Heart right ventricle (tissue), 16 donors: ENCODE results near the gene KCNE2. TPM values are rescaled to one million over a fixed set of nuclear protein-coding genes. Genes with fewer than 3 reads are reported as not detected.

Experiments used
- ATAC-seq, 8 donors: fragments of 200-7000 bp; cut with Tn5 transposase; one replicate each; pipeline ENCODE4 v1.9.1; 2020; ENCODE audit warnings: mild to moderate bottlenecking in 8 of 8, moderate library complexity in 8 of 8, moderate number of reproducible peaks in 1 of 8
- DNase-seq, 2 donors: peaks; one replicate each; pipeline ENCODE4 v3.0.0-alpha.2; 2020
- H3K27ac ChIP-seq, 10 donors: fragments of 200-600 bp; sonication (generic) in 2 of 10; one replicate each; pipeline versions ENCODE4 v1.5.0 to v1.8.0; 2020 to 2022; ENCODE audit warnings: mild to moderate bottlenecking in 3 of 10
- H3K27me3 ChIP-seq, 7 donors: fragments of 200-600 bp; one replicate each; pipeline ENCODE4 v1.8.0; 2021 to 2022; ENCODE audit warnings: mild to moderate bottlenecking in 2 of 7
- H3K36me3 ChIP-seq, 9 donors: fragments of 200-600 bp; sonication (generic) in 1 of 9; one replicate each; pipeline versions ENCODE4 v1.5.0 to v1.8.0; 2020 to 2022; ENCODE audit warnings: mild to moderate bottlenecking in 2 of 9
- H3K4me1 ChIP-seq, 9 donors: fragments of 200-600 bp; sonication (generic) in 1 of 9; one replicate each; pipeline versions ENCODE4 v1.5.0 to v1.8.0; 2020 to 2022; ENCODE audit warnings: mild to moderate bottlenecking in 4 of 9
- H3K4me3 ChIP-seq, 10 donors: fragments of 200-600 bp; sonication (generic) in 2 of 10; one replicate each; pipeline versions ENCODE4 v1.5.0 to v1.8.0; 2020 to 2022; ENCODE audit warnings: mild to moderate bottlenecking in 7 of 10, moderate library complexity in 2 of 10
- H3K9me3 ChIP-seq, 11 donors: fragments of 200-600 bp in 10 of 11; sonication (generic) in 2 of 11; one replicate each; pipeline versions ENCODE4 v1.5.0 to v1.8.0; 2013 to 2022; ENCODE audit warnings: mild to moderate bottlenecking in 2 of 11, control low read depth in 1 of 11, moderate library complexity in 1 of 11
- WGBS, 2 donors: extraction: QIAGEN DNeasy Blood & Tissue Kit; methylation state at CpG; one replicate each; pipeline ENCODE4 v1.1.7; 2013; ENCODE audit warnings: inconsistent platforms in 1 of 2; 5-methylcytosine and 5-hydroxymethylcytosine counted together
- intact Hi-C, 10 donors: fragments of 100-400 bp; cut with DNase I; formaldehyde crosslinking; loops; one replicate each; pipeline versions ENCODE4 v1.11.1 to v1.14.2; 2022
- polyA plus RNA-seq, 2 donors: library from polyadenylated mRNA; stranded (reverse); fragments of 200-250 nt; gene quantifications; one replicate each; pipeline ENCODE4 v1.2.3, GENCODE V29; 2013
- total RNA-seq, 10 donors: library from RNA; stranded (reverse); fragmentation: NEBNext Ultra II Directional in 3 of 10; extraction: Animal tissue kit (Norgen Biotek cat#: 25700) in 3 of 10; gene quantifications; one replicate each; pipeline versions ENCODE4 v1.2.1 to v1.2.4, GENCODE V29; 2021 to 2023
- TF ChIP-seq, protein P1 (sequence below), 9 donors: fragments of 200-600 bp; sonication (generic) in 2 of 9; IDR thresholded peaks; one replicate each; pipeline versions ENCODE4 v1.5.0 to v1.8.0; 2021 to 2022; ENCODE audit warnings: antibody characterized with exemption in 9 of 9, mild to moderate bottlenecking in 5 of 9, moderate library complexity in 1 of 9
- donor health status: Arrhythmogenic right ventricular cardiomyopathy.
- donor health status: ischemic (EF 13 %, LVEDD 7.1; RV severe dilation, severe dysfunction).
- donor health status: healthy with polysubstance abuse.
- donor health status: DM: no; HTN: yes; CAD: no.
- donor health status: DM: no; HTN: no; CAD: no.
- donor health status: ischemic (EF 25% LVEDD 6.9; RV normal size, moderate dysfunction).
- donor health status: ischemic (EF 25% LVEDD 5.7; RV mildly dilated, moderate dysfunction).
- donor health status: healthy.
- donor health status: DM: yes; HTN: yes; CAD: no.
- donor health status: Ischemic cardiomyopathy.
- donor health status: ischemic (EF 35%, LVEDD 5.7; RV mildly dilated, moderate dysfunction).
- donor health status: nonischemic (EF 11% LVEDD 7.7; RV severe dilation, severe dysfunction).
- donor health status: DM: yes; HTN: yes; CAD: no.
- donor health status: PGD.
- donor health status: ischemic (EF 29% LVEDD 5.4; RV normal size, mild dysfunction).
- donor health status: nonischemic (EF 23%, LVEDD 6.1; RV moderate dilation, normal function).

KCNE2 gene
- total and polyA plus RNA-seq, 12 donors = 0.04 to 0.73 TPM; not detected in 10

GRCh38 chr21:34331726-34332125 lies 32.1 kb upstream of the KCNE2 start:
- no peak overlapping the region for H3K4me3 ChIP-seq
- H3K4me1 ChIP-seq = peaks cover 0 to 13% (median 4%) of the 10 kb centered on the region in 9 donors
- H3K9me3 ChIP-seq = no peaks in the 10 kb centered on the region
- DNase-seq (no peak), ATAC-seq (no peak)
- H3K36me3 ChIP-seq = no peaks in the 10 kb centered on the region
- intact Hi-C loops = loop anchor here in 1 of 10 donors (10.0 kb wide), 1 partner anchor 387 kb away; no protein-coding TSS in a partner anchor
- H3K27ac ChIP-seq = no peak overlapping the region
- 84 to 85% methylated on average over 5 of the region's 5 CpGs for WGBS, 2 donors
- no peaks in the 10 kb centered on the region for H3K27me3 ChIP-seq
- TF ChIP-seq, protein P1, sequence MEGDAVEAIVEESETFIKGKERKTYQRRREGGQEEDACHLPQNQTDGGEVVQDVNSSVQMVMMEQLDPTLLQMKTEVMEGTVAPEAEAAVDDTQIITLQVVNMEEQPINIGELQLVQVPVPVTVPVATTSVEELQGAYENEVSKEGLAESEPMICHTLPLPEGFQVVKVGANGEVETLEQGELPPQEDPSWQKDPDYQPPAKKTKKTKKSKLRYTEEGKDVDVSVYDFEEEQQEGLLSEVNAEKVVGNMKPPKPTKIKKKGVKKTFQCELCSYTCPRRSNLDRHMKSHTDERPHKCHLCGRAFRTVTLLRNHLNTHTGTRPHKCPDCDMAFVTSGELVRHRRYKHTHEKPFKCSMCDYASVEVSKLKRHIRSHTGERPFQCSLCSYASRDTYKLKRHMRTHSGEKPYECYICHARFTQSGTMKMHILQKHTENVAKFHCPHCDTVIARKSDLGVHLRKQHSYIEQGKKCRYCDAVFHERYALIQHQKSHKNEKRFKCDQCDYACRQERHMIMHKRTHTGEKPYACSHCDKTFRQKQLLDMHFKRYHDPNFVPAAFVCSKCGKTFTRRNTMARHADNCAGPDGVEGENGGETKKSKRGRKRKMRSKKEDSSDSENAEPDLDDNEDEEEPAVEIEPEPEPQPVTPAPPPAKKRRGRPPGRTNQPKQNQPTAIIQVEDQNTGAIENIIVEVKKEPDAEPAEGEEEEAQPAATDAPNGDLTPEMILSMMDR (IDR thresholded peaks at IDR 0.05) = no peak

DNA sequence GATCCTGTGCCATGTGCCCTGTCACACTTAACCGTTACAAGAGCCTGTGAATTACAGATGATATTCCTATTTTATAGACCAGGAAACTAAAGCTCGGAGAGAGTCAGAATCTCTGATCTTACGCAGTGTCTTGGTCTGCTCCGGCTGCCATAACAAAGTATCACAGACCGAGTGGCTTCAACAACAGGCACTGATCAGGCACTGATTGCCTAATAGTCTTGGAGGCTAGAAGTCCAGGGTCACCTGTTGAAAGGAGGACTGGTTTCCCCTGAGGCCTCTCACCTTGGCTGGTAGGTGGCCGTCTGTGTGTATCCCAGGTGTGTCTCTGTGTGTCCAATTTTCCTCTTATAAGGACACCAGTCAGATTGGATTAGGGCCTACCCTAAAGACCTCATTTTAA lies 31.5 kb upstream of the KCNE2 start:
- H3K36me3 ChIP-seq = no peaks in the 10 kb centered on the region
- DNase-seq = no peak
- intact Hi-C loops = loop anchor here in 1 of 10 donors (10.0 kb wide), 1 partner anchor 388 kb away; no protein-coding TSS in a partner anchor
- no peaks in the 10 kb centered on the region for H3K9me3 ChIP-seq
- WGBS, 2 donors = 94 to 96% methylated on average over 6 of the region's 6 CpGs
- TF ChIP-seq, protein P1 (IDR thresholded peaks at IDR 0.05) = no peak
- H3K4me3 ChIP-seq = no peak overlapping the region
- ATAC-seq = no peak
- H3K27me3 ChIP-seq = no peaks in the 10 kb centered on the region
- H3K4me1 ChIP-seq = peaks cover 0 to 19% (median 9%) of the 10 kb centered on the region in 9 donors
- H3K27ac ChIP-seq = no peak overlapping the region

DNA sequence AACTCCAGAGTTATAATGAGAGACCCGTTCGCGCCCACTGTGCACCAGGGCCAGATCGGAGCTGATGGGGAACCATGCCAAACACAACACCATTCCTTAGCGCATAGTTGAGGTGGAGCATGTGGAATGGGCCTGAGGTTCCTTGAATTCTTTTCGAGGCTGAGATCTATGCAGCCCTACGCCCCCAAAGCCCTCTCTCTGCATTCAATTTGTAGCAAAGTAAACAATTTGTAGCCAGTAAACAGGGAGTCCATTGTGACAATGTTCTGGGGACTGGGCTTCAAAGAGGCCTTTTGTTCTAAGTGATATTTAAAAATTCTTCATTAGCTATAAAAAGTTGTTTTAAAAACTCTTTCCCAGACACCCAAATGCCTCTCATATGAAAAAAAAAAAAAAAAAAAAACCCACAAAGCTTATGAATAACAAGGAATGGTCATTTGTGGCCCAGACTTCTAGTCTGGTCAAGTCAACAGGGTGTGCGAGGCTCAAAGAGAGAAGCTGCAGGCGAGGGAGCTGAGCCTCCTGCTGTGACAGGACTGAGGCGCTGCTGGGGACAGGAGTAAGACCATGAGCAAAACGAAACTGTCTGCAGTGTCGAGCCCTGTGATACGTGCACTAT lies 30.6 kb upstream of the KCNE2 start:
- intact Hi-C loops = loop anchor here in 1 of 10 donors (10.0 kb wide), 1 partner anchor 388 kb away; no protein-coding TSS in a partner anchor
- Histone ChIP-seq H3K27ac (no peak overlapping the region), H3K9me3 (no peaks in the 10 kb centered on the region), H3K36me3 (no peaks in the 10 kb centered on the region), H3K4me3 (no peak overlapping the region), H3K4me1 (peaks cover 0 to 24% (median 15%) of the 10 kb centered on the region in 9 donors), H3K27me3 (no peaks in the 10 kb centered on the region)
- DNase-seq (no peak), ATAC-seq (no peak)
- 87 to 90% methylated on average over 13 of the region's 13 CpGs for WGBS, 2 donors
- TF ChIP-seq, protein P1 (IDR thresholded peaks at IDR 0.05) = no peak

- ATAC-seq (no peak), DNase-seq (no peak)
- Histone ChIP-seq H3K9me3 (no peaks in the 10 kb centered on the region), H3K4me1 (peaks cover 0 to 25% (median 15%) of the 10 kb centered on the region in 9 donors), H3K4me3 (no peak overlapping the region), H3K36me3 (no peaks in the 10 kb centered on the region), H3K27me3 (no peaks in the 10 kb centered on the region), H3K27ac (no peak overlapping the region)
- TF ChIP-seq, protein P1 (IDR thresholded peaks at IDR 0.05) = no peak
- 82 to 85% methylated on average over 6 of the region's 6 CpGs for WGBS, 2 donors
- intact Hi-C loops = loop anchor here in 1 of 10 donors (10.0 kb wide), 1 partner anchor 391 kb away; no protein-coding TSS in a partner anchor
Observed at GRCh38 chr21:34335316-34335715, 28.5 kb upstream of the KCNE2 start.
